ENCODE data around the gene WDR93. TPM values are rescaled to one million over a fixed set of nuclear protein-coding genes. Genes with fewer than 3 reads are reported as not detected.

WDR93 gene
- total RNA-seq, 2 experiments from 2014 or later, result not detected

DNA sequence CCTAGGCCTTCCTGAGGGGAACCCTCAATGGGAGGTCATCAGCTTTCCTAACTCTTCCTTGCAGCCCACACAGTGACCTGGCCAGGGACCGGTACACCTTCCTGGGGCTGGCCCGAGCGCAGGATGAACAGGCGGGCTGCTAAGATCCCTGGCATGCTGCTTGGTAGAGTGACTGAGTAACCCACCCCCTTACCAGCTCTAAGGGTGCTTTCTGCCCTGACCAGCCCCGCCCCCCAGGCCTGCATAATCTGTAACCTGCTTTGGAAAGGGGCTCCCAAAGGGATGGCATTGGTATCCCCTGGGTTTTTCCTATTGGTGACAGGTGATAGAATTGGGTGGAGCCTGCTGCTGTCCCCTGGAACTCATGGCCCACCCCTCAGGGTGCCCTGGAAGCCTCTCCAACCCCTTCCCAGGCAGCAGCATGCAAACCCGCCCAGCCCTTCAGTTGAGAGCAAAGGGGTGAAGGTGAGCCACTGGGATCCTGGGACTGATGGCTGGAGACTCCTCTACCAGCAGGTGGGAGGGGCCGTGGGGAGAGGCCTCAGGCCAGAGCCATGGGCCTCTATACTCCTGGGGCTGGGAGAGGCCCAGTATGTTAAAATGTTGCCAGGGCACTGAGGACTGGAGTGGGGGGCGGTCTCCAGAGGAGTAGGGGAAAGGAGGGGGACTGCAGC lies 24.3 kb upstream of the WDR93 start:
- peaks cover 4% of the 10 kb centered on the region for H3K4me1 Mint-ChIP-seq (ENCODE audit: low read depth)
- no peaks in the 10 kb centered on the region for H3K9me3 Mint-ChIP-seq
- no peak for DNase-seq
- peaks cover 15% of the 10 kb centered on the region for H3K27me3 Mint-ChIP-seq
- H3K27ac Mint-ChIP-seq, result no peak overlapping the region
- ChIA-PET CTCF (interaction anchor here (0.5 kb wide), 1 partner anchor 623 kb away, joined by 3 read pairs; no protein-coding TSS in a partner anchor), POLR2A (no interaction called here)
- intact Hi-C loops (cut with micrococcal nuclease), result no loop called here
- no peaks in the 10 kb centered on the region for H3K36me3 Mint-ChIP-seq
- no peak overlapping the region for H3K4me3 Mint-ChIP-seq

DNA sequence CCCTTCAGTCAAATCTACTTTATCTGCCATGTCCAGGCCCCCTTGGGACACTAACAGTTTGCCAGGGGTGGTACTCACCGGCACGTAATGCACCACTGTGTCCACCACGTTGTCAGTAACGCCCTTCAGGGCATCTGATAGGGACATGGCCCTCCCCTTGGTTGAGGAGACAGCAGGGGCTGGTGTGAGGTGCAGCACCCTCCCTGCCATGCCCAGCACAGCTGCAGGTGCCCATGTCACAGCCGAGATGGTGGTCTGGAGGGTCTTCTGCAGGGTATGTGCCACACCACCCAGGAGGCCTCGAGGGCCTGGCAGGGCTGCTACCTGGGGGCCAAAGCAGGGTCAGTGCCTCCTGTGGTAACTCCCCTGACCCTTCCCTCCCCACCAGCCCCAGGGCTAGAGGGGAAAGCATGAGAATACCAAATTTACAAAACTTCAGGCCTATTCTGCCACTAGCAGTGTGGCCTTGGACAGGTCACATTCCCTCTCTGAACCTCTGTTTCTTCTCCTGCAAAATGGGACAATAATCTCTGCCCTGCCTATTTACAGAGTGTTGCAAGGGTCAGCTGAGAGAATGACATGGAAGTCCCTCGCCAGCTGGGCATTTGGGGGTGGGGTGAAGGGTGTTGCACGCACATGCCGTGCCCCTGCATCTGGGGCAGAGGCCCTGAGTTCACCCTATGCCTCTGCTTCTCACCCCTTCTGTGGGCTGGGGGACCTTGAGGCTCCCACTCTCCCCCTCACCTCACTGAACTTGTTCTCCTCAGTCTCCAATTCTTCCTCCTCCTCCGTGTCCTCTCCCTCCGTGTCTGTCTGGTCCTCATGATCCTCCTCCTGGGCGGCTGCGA lies 23.5 kb upstream of the WDR93 start:
- no peaks in the 10 kb centered on the region for H3K36me3 Mint-ChIP-seq
- ChIA-PET CTCF (interaction anchor here (0.5 kb wide), 1 partner anchor 87 kb away, joined by 3 read pairs; no protein-coding TSS in a partner anchor), POLR2A (no interaction called here)
- H3K4me3 Mint-ChIP-seq, result no peak overlapping the region
- H3K27ac Mint-ChIP-seq, result no peak overlapping the region
- peaks cover 15% of the 10 kb centered on the region for H3K27me3 Mint-ChIP-seq
- DNase-seq, result no peak
- H3K9me3 Mint-ChIP-seq, result no peaks in the 10 kb centered on the region
- peaks cover 4% of the 10 kb centered on the region for H3K4me1 Mint-ChIP-seq (ENCODE audit: low read depth)
- intact Hi-C loops (cut with micrococcal nuclease), result no loop called here

DNA sequence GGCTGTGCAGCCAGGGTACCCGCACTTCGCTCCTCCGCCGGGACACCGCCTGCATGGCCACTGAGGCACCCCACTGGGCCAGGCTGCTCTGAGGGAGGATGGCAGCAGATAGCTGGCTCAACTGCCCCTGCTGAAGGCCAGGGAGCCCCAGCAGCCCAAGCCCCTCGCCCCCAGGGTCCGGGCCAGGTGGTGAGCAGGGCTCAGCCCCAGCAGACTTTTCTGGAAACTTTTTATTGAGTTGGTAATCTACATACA lies 23.0 kb upstream of the WDR93 start:
- H3K4me1 Mint-ChIP-seq (ENCODE audit: low read depth), result peaks cover 4% of the 10 kb centered on the region
- no peak overlapping the region for H3K4me3 Mint-ChIP-seq
- no peak for DNase-seq
- peaks cover 11% of the 10 kb centered on the region for H3K27me3 Mint-ChIP-seq
- intact Hi-C loops (cut with micrococcal nuclease), result no loop called here
- CTCF ChIA-PET, result interaction anchor here (0.5 kb wide), 1 partner anchor 87 kb away, joined by 3 read pairs; no protein-coding TSS in a partner anchor
- no peaks in the 10 kb centered on the region for H3K36me3 Mint-ChIP-seq
- POLR2A ChIA-PET, result no interaction called here
- H3K9me3 Mint-ChIP-seq, result no peaks in the 10 kb centered on the region
- no peak overlapping the region for H3K27ac Mint-ChIP-seq

DNA sequence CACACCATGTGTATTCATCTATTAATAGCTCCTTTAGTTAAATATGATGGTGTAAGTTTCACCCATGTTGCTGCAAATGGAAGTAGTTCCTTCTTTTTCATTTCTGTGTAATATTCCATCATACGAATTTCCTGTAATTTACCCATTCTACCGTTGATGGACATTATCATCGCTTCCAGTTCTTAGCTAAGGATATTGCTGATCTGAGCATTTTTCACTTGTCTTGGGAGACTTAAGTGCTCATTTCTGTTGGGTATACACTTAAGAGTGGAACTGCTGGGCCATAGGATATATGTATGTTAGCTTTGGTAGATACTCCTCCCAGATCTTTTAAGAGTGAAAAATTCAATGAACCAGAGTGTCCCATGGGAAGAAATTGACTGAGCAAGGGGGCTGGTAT lies 22.4 kb upstream of the WDR93 start:
- peaks cover 4% of the 10 kb centered on the region for H3K4me1 Mint-ChIP-seq (ENCODE audit: low read depth)
- H3K4me3 Mint-ChIP-seq, result no peak overlapping the region
- H3K27me3 Mint-ChIP-seq, result peaks cover 11% of the 10 kb centered on the region
- CTCF ChIA-PET, result no interaction called here
- intact Hi-C loops (cut with micrococcal nuclease), result no loop called here
- H3K27ac Mint-ChIP-seq, result no peak overlapping the region
- H3K36me3 Mint-ChIP-seq, result no peaks in the 10 kb centered on the region
- DNase-seq, result no peak
- no peaks in the 10 kb centered on the region for H3K9me3 Mint-ChIP-seq
- POLR2A ChIA-PET, result no interaction called here

DNA sequence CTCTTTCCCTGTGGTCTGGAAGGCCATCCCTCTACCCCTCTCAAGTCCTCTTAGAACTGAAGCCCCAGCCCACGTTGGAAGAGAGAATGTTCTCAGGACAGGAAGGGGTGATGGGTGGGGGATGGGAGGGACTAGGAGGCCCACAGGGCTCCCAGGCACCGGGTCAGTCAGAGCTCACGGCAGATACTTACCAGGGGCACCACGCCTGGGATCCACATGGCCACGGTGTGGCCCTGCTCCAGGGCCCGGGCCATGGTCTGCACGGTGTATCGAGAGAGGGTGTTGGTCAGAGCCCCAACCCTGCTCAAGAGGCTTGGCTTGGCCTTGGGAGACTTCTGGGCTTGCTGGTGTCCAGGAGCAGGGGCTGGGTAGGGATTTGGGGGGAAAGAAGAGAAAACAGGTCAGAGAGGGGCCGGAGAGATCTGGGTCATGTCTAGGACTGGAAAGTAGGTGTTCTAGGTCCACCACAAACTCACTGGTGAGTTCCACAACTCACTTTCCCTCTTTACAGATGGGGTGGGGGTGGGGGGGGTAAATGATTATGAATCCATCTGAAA lies 21.2 kb upstream of the WDR93 start:
- CTCF ChIA-PET, result no interaction called here
- Mint-ChIP-seq H3K9me3 (no peaks in the 10 kb centered on the region), H3K27me3 (peaks cover 7% of the 10 kb centered on the region), H3K27ac (no peak overlapping the region), H3K4me3 (no peak overlapping the region), H3K36me3 (no peaks in the 10 kb centered on the region), H3K4me1 (ENCODE audit: low read depth) (peaks cover 4% of the 10 kb centered on the region)
- DNase-seq, result no peak
- POLR2A ChIA-PET, result no interaction called here
- intact Hi-C loops (cut with micrococcal nuclease), result no loop called here

DNA sequence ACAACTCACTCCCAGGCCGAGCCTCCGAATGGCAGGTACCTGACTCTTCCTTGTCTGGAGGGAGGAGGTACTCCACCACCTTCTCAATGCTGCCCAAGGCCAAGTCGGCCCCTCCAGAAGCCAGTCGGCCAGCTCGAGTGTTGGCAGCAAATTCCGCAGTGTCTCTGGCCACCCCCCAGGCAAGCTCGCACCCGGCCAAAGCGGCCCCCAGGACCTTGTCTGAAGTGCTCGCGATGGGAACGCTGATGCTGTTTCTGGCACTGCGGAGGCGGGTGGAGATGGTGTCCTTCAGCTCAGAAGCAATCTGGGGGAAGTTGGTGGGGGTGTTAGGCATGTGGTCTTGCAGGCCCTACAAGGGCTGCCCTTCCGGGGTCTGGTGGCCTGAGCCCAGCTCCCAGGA lies 20.7 kb upstream of the WDR93 start:
- CTCF ChIA-PET, result no interaction called here
- peaks cover 1% of the 10 kb centered on the region for H3K27me3 Mint-ChIP-seq
- no peak overlapping the region for H3K4me3 Mint-ChIP-seq
- H3K36me3 Mint-ChIP-seq, result no peaks in the 10 kb centered on the region
- intact Hi-C loops (cut with micrococcal nuclease), result no loop called here
- no peaks in the 10 kb centered on the region for H3K9me3 Mint-ChIP-seq
- H3K27ac Mint-ChIP-seq, result no peak overlapping the region
- H3K4me1 Mint-ChIP-seq (ENCODE audit: low read depth), result peaks cover 1% of the 10 kb centered on the region
- POLR2A ChIA-PET, result no interaction called here
- no peak for DNase-seq

DNA sequence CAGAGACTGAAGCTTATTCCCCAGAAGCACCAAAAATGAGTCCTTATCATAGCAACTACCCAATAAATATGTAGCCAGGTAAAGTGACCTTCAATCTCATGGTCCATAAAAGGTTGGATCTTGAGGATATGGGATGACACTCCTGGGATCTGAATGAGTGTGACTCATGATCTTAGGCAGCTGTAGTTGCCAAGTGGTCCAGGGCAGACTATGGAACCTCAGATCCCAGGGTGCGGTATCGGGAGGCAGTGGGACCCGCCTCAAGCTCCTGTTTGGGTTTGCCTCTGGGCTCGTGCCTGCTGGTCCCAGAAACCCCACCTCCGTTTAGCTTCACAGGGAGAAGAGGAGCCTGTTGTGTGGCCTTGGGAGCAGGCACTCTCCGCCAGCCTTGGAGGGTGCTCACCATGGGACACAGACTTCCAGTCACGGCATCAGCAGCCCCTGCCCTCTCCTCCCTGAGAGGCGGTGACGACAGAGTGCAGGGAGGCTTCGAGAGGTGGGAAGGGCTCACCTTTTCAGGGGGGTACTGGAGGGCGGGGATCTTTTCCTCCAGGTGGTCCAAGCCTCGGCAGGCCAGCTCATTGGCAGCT lies 19.5 kb upstream of the WDR93 start:
- H3K4me1 Mint-ChIP-seq (ENCODE audit: low read depth), result no peaks in the 10 kb centered on the region
- peaks cover 2% of the 10 kb centered on the region for H3K27me3 Mint-ChIP-seq
- intact Hi-C loops (cut with micrococcal nuclease), result no loop called here
- no peaks in the 10 kb centered on the region for H3K9me3 Mint-ChIP-seq
- H3K4me3 Mint-ChIP-seq, result no peak overlapping the region
- no peaks in the 10 kb centered on the region for H3K36me3 Mint-ChIP-seq
- POLR2A ChIA-PET, result no interaction called here
- CTCF ChIA-PET, result interaction anchor here (0.7 to 1.4 kb wide), 2 partner anchors 10 to 84 kb away, joined by 3 read pairs; no protein-coding TSS in a partner anchor
- H3K27ac Mint-ChIP-seq, result no peak overlapping the region
- no peak for DNase-seq

DNA sequence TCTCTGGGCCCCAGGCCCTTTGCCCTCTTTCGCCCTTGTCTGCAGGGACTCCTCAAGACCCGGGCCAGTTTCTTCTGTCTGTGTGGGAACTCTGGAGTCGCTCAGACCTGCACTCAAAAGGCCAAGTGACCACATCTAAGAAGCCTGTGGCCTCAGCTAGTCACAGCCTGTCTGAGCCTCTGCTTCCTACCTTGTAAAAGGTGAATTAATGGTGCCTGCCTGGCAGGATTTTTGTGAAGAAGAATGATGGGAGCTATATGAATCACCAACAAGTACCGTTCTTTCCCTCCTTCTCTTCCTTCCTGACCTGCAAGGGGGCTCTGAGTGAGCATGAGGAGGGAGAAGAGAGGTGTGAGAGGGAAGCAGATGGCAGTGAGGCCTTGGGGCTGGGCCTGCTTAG lies 18.9 kb upstream of the WDR93 start:
- ChIA-PET POLR2A (no interaction called here), CTCF (interaction anchor here (0.7 to 1.4 kb wide), 2 partner anchors 10 to 84 kb away, joined by 3 read pairs; no protein-coding TSS in a partner anchor)
- intact Hi-C loops (cut with micrococcal nuclease), result no loop called here
- H3K27me3 Mint-ChIP-seq, result peaks cover 2% of the 10 kb centered on the region
- DNase-seq, result no peak
- H3K4me1 Mint-ChIP-seq (ENCODE audit: low read depth), result no peaks in the 10 kb centered on the region
- H3K9me3 Mint-ChIP-seq, result no peaks in the 10 kb centered on the region
- no peaks in the 10 kb centered on the region for H3K36me3 Mint-ChIP-seq
- H3K27ac Mint-ChIP-seq, result no peak overlapping the region
- no peak overlapping the region for H3K4me3 Mint-ChIP-seq

DNA sequence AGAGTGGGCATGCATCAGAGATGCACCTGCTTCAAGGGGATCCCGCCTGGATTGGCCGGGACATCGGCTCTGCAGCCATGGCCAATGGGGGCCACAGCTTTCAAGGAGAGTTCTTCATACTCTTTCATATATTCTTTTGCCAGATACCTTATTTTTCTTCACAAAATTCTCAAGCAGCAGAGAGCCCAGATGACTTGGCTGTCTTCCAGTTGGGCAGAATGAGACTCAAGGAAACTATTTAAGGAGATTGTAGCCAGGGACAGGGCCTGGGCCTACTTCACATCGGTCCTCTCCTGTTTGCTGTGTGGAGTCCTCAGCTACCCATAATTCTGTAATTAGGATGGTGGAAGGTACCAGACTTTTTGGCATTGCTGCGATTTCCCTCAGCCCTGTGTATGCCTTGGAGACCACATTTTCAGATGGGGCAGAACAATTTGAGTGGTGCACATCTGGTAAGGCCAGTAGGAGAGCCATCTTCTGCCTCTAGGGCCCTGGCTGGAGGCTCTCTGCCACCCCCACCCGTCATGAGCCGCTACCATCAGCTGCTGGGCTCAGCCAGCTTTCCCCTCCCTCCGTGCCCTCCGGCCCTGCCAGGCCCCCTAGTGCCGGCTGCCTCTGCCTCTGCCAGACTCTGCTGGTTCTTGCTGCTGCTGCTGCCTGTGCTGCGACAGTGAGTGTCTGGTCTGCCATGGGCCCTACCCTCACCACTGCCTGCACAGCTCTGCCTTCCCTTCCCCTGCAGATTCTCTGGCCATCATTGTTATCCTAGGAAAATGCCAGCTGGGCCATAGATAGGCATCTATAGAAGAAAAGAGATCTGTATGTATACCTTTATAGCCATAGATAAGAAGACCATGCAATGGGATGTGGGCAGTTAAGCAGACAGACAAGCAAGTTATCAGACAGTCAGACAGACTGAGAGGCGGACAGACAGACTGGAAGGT lies 18.1 kb upstream of the WDR93 start:
- intact Hi-C loops (cut with micrococcal nuclease), result no loop called here
- H3K27ac Mint-ChIP-seq, result no peak overlapping the region
- peaks cover 2% of the 10 kb centered on the region for H3K27me3 Mint-ChIP-seq
- H3K4me1 Mint-ChIP-seq (ENCODE audit: low read depth), result no peaks in the 10 kb centered on the region
- ChIA-PET CTCF (interaction anchor here (1.0 to 1.7 kb wide), 5 partner anchors 11 to 202 kb away, joined by 3 to 9 read pairs (median 3); no protein-coding TSS in a partner anchor), POLR2A (no interaction called here)
- DNase-seq, result no peak
- no peaks in the 10 kb centered on the region for H3K9me3 Mint-ChIP-seq
- no peak overlapping the region for H3K4me3 Mint-ChIP-seq
- no peaks in the 10 kb centered on the region for H3K36me3 Mint-ChIP-seq

DNA sequence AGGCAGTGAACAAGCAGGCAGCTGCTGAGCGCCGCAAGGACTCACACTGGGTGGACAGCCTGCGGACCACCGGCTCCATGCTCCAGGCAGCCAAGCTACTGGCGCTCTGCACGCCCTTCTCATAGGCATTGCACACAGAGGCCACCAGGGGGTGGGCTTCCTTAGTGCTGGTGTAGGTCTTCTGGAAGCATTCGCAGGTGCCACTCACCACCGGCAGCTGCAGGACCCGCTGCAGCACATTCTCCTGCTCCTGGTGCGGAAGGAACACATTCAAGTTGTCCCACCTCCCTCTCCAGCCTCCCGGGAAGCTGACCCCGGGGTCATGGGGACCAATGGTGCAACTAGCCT lies 17.5 kb upstream of the WDR93 start:
- H3K27ac Mint-ChIP-seq, result no peak overlapping the region
- H3K36me3 Mint-ChIP-seq, result no peaks in the 10 kb centered on the region
- no peaks in the 10 kb centered on the region for H3K4me1 Mint-ChIP-seq (ENCODE audit: low read depth)
- ChIA-PET CTCF (interaction anchor here (0.6 to 1.7 kb wide), 9 partner anchors 11 to 410 kb away, joined by 3 to 9 read pairs (median 3); no protein-coding TSS in a partner anchor), POLR2A (no interaction called here)
- H3K4me3 Mint-ChIP-seq, result no peak overlapping the region
- H3K27me3 Mint-ChIP-seq, result peaks cover 2% of the 10 kb centered on the region
- DNase-seq, result peak; percentile 31
- intact Hi-C loops (cut with micrococcal nuclease), result no loop called here
- H3K9me3 Mint-ChIP-seq, result no peaks in the 10 kb centered on the region

DNA sequence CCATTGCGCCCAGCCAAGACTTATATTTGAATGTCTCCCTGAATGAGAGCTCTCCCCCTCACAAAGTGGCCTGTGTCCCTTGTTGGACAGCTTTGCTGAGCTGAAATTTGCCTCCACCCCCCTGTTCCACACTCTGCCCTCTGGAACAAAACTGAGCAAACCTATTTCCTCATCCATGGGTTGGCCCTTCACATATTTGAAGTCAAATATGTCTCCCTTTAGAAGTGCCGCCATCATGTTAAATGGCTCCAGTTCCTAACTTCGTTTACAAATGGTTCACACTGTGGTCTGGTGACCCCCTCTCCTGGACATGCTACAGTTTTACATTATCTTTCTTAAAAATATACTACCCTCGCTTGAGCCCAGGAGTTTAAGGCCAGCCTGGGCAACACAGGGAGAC lies 16.1 kb upstream of the WDR93 start:
- H3K36me3 Mint-ChIP-seq, result no peaks in the 10 kb centered on the region
- H3K4me1 Mint-ChIP-seq (ENCODE audit: low read depth), result no peaks in the 10 kb centered on the region
- H3K9me3 Mint-ChIP-seq, result no peaks in the 10 kb centered on the region
- CTCF ChIA-PET, result no interaction called here
- peaks cover 2% of the 10 kb centered on the region for H3K27me3 Mint-ChIP-seq
- intact Hi-C loops (cut with micrococcal nuclease), result no loop called here
- DNase-seq, result no peak
- no peak overlapping the region for H3K4me3 Mint-ChIP-seq
- POLR2A ChIA-PET, result no interaction called here
- H3K27ac Mint-ChIP-seq, result no peak overlapping the region

DNA sequence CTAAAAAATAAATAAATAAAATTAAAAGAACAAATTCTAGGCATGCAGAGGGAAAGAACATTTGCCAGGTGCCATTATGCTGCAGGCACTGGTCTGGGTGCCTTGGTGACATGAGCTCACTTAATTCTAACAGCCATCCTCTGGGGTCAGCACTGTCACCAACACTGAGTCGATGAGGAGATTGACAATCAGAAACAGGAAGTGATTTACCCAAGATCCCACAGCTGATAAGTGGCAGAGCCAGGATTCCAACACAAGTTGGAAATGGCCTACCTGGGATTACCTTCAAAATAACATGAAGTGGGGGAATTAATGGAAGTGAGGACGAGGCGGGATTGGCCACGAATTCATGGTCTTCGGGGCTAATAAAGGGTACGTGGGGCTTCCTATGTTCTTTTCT lies 15.0 kb upstream of the WDR93 start:
- DNase-seq, result no peak
- H3K4me1 Mint-ChIP-seq (ENCODE audit: low read depth), result no peaks in the 10 kb centered on the region
- no peaks in the 10 kb centered on the region for H3K9me3 Mint-ChIP-seq
- ChIA-PET POLR2A (no interaction called here), CTCF (no interaction called here)
- peaks cover 2% of the 10 kb centered on the region for H3K27me3 Mint-ChIP-seq
- intact Hi-C loops (cut with micrococcal nuclease), result no loop called here
- H3K27ac Mint-ChIP-seq, result no peak overlapping the region
- no peaks in the 10 kb centered on the region for H3K36me3 Mint-ChIP-seq
- H3K4me3 Mint-ChIP-seq, result no peak overlapping the region

Data from activated CD4-positive, alpha-beta memory T cell treated with anti-CD3 and anti-CD28 coated beads for 36 hours (primary cell).